PC-9 (cell line): ENCODE results near the gene KLK15.

Experiments
- EZH2 ChIP-seq: fragments of 200-600 bp; sonication (generic); IDR thresholded peaks from 2 replicates; pipeline ENCODE4 v1.8.0; 2017; ENCODE audit warnings: antibody characterized with exemption, low read depth
- TF ChIP-seq, protein P1 (sequence below): fragments of 200-600 bp; sonication (generic); conservative IDR thresholded peaks from 2 replicates; pipeline ENCODE4 v1.6.1; 2017; ENCODE audit warnings: mixed run types, antibody characterized with exemption, mild to moderate bottlenecking, moderate library complexity

- TF ChIP-seq, protein P1, sequence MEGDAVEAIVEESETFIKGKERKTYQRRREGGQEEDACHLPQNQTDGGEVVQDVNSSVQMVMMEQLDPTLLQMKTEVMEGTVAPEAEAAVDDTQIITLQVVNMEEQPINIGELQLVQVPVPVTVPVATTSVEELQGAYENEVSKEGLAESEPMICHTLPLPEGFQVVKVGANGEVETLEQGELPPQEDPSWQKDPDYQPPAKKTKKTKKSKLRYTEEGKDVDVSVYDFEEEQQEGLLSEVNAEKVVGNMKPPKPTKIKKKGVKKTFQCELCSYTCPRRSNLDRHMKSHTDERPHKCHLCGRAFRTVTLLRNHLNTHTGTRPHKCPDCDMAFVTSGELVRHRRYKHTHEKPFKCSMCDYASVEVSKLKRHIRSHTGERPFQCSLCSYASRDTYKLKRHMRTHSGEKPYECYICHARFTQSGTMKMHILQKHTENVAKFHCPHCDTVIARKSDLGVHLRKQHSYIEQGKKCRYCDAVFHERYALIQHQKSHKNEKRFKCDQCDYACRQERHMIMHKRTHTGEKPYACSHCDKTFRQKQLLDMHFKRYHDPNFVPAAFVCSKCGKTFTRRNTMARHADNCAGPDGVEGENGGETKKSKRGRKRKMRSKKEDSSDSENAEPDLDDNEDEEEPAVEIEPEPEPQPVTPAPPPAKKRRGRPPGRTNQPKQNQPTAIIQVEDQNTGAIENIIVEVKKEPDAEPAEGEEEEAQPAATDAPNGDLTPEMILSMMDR = no peak
- TF ChIP-seq EZH2 = no peak
Observed at GRCh38 chr19:50858886-50859285, 25.5 kb upstream of the KLK15 start.
